Activated CD4-positive, alpha-beta T cell treated with anti-CD3 and anti-CD28 coated beads for 4 hours (primary cell): Measurements from ENCODE around the gene TDRD10.

Source experiments
- DNase-seq, 2 donors: peaks; one replicate each; pipeline ENCODE4 v3.0.0-alpha.2; 2020

The TDRD10 gene

DNA sequence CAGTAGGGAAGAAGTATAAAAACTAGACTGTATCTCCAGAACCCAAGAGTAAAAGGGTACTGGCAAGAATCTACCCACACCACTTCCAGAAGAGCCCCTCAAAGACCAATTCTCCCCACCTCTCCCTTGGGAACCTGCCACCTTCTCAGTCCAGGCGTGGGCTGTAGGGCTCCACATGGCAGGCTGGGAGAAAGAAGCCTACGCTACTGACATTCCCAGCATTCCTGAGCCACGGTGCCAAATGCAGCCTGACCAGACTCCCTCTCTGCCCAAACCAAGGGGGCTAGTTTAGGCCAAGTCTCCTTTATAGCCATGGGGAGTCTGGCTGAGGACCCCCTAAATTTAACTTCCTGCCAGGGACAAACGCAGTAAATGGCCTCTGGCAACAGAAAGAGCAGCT is 54.4 kb downstream of the TDRD10 start:
- DNase-seq = no peak

DNA sequence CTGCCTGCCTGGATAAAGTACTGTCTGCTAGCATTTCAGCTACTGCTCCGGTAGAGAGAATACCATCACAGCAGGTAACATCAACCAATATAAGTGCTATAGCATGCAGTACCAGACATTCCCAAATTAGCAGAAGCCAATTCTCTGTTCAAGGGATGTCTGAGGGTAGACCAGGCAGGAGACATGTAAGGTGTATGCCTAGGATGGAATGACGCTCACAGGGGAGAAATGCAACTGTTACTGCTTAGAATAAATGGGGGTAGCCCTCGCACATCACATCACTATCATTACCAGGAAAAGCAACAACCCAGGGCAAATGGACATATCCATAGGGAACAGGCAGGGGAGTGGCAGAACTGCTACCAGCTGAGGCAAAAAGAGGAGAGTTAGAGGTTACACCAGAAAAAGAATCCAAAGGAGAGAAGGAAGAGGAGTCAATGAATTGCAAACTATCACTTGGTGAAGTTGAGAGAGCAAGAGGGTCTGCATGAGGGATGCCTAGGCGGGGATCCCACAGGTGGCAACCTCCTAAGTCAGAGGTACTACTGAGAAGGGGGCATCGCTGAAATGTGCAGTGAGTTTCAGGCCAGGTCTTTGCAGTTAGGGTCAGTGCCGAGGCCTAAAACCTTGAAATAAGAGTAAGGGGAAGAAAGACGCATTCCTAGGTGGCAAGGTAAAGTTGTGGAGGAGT is 55.4 kb downstream of the TDRD10 start:
- no peak for DNase-seq

DNA sequence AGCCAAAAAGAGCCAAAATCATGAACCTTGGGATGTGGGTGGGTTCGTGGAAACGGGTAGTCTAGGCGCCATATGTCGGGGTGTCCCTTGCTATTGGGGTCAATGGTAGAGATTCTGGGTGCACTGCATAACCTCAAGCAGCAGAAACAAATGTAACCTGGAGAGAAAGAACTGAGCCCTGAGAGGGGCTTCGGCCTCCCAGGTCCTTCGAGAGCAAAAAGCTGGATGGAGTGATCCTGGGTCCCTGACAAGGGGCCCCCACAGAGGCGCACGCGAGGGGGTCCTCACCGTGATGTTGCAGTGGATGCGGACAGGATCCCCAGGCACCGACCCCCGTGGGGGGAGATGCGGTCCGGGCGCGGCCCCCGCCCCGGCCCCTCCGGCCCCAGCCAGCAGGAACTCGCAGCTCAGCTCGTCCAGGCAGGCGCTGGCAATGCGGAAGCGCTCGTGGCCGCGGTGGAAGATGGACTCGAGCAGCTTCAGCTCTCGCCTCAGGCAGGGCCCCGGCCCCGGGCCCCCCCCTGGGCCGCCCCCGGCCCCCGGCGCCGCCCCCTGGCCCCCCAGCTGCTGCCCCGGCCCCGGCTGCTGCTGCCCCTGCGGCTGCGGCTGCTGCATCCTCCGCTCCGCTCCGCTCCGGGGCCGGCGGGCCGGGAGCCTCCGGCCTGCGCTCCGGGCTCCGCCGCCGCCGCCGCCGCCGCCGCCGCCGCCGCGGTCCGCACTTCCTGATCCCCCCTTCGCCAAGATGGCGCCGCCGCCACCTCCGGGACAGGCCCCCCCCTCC is 56.1 kb downstream of the TDRD10 start, which contains the start of gene UBE2Q1:
Gene UBE2Q1 (minus strand): TSS at position 724 of the 781 bp plus-strand sequence. CDS start 109 bp downstream, at position 615.
- peak; percentile 14 to 29 for DNase-seq

DNA sequence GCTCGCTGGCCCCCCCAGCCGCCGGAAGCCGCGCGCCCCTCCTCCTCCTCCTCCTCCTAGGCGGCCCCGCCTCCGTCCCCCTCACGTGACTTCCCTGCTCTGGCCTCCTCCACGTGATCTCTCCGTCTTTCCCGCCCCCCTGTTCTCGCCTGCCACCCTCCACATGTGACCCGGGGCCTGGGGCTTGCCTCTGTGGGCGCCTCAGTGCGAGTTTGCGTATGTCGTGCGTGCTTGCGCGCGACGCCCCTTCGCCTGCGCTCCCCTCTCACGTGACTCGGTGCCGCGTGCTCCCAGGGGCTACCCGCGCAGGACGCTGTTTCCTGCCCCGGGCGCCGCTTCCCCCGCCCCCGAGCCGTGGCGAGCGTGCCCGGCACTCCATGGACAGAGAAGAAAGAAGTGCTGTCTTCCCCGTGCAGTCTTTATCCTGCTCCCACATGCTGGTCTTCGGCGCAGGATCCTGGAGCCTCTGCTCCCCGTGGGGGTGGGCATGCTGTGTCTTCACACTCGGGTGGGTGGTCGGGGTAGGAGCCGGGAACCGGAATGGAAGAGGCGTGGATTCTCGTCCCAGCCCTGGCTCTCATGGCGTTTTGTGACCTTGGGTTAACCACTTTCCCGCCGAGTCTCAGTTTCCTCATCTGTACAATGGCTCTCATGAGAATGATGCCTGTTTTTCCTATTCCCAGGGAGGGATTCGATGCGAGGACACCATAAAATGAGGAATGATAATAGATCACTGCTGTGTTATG is 56.9 kb downstream of the TDRD10 start:
- peak; percentile 99 to 100 for DNase-seq

DNA sequence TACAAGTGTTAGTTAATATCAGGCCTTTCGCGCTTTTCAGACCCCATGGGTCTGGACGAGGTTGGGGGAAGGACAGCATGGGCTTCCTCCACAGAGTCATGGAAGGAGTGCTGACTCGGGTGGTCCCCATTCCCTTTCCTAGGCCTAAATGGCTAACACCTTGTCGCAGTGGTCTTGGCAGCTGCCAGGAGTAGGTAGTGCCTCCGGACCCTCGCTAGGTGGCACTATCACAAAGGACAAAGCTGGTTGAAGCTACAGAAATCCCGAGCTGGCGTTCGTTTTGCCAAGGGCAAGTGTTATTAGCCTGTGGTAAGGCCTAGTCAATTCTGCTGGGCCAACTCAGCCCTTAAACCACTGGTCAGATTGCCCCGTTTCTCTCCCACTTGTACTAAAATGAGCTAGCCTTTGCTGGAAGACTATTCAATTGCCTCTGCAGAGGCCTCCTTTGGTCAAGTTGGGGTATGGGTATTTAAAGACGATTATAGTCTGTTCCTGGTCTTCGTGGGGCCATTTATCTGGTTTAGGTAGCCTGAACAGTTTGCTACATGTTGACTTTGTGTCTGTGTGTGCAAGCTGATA is 57.5 kb downstream of the TDRD10 start:
- peak; percentile 83 to 87 for DNase-seq

DNA sequence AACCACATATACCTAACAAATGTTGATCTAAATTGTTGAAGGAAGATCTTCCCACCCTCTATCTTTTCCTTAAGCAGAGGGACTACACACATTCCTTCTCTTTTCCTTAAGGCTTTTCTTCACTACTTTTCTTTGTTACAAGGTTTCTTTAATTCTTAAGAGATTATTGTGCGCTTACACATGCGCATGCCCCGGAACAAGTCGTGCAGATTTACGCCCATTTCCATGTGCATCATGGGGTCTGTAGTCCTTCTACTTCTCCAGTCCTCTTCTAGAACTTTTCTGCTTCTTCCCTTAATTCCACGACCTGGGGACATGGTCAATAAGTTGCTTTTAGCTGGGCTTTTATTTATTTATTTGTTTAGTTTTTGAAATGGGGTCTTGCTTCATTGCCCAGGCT is 63.9 kb downstream of the TDRD10 start:
- DNase-seq = no peak

DNA sequence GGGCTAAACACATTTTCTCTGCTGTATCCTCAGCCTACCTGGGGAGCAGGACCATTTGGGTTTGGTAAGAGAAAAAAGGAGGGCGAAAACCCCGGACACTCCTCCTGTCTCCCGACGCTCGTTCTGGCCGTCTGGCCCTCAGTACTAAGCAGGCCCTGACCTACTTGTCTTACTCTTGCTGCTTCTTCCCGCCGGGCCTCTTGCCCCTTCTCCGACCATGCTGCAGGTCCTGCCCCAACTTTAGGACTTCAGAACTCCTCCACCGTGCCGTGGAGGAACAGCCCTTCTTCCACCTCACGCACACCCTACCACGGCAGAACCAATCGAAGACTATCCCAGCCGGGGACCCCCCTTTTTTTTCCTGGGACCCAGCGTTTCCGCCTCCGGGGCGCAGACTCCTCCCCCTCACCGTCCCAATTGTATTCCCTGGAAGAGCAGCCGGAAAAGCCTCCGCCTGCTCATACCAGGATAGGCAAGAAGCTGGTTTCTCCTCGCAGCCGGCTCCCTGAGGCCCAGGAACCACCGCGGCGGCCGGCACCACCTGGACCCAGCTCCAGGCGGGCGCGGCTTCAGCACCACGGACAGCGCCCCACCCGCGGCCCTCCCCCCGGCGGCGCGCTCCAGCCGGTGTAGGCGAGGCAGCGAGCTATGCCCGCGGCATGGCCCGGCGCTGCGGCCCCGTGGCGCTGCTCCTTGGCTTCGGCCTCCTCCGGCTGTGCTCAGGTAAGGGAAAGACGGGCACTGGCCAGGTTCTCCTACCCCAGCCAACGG is 65.6 kb downstream of the TDRD10 start, which contains the start of gene CHRNB2:
Gene CHRNB2 (plus strand): TSS at position 393 of the 771 bp plus-strand sequence. CDS start 267 bp downstream, at position 660.
- peak; percentile 55 to 57 for DNase-seq

DNA sequence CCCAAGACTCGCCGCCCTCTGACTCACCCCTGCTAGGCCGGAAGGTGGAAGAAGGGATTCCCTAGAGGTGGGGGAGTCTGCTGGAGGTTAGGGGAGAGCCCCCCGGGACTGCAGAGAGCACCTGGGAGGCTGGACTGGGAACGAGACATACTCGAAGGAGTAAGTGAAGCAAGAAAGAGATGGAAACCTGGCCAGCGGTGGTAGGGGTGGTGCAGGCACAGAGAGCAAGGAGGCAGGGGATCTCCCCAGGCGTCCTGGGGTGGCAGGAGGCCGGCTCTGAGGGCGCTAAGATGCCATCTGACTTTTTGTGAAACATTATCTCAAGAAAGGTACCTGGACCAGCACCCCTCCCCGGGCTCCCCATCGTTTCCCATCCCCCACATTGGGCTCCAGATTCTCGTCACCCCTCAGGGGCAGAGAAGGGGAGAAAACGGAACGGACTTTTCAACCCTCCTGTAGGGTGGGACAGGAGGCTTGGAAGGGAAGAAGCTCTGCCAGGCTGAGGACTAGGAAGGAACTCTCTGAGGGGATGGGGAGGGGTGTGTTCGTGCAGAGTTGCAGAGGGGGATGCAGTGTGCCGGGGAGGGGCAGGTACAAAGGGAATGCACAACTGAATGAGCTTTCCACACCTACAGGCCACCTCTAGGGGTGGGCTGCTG is 66.3 kb downstream of the TDRD10 start:
- no peak for DNase-seq

DNA sequence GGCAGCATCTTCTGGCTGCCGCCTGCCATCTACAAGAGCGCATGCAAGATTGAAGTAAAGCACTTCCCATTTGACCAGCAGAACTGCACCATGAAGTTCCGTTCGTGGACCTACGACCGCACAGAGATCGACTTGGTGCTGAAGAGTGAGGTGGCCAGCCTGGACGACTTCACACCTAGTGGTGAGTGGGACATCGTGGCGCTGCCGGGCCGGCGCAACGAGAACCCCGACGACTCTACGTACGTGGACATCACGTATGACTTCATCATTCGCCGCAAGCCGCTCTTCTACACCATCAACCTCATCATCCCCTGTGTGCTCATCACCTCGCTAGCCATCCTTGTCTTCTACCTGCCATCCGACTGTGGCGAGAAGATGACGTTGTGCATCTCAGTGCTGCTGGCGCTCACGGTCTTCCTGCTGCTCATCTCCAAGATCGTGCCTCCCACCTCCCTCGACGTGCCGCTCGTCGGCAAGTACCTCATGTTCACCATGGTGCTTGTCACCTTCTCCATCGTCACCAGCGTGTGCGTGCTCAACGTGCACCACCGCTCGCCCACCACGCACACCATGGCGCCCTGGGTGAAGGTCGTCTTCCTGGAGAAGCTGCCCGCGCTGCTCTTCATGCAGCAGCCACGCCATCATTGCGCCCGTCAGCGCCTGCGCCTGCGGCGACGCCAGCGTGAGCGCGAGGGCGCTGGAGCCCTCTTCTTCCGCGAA is 69.4 kb downstream of the TDRD10 start:
- no peak for DNase-seq

DNA sequence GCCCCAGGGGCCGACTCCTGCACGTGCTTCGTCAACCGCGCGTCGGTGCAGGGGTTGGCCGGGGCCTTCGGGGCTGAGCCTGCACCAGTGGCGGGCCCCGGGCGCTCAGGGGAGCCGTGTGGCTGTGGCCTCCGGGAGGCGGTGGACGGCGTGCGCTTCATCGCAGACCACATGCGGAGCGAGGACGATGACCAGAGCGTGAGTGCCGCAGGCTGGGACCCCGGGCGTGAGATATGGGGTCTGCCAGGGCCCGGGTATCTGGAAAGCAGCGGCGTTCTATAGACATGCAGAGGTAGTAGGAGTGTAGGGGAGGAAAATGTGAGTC is 69.9 kb downstream of the TDRD10 start:
- no peak for DNase-seq

DNA sequence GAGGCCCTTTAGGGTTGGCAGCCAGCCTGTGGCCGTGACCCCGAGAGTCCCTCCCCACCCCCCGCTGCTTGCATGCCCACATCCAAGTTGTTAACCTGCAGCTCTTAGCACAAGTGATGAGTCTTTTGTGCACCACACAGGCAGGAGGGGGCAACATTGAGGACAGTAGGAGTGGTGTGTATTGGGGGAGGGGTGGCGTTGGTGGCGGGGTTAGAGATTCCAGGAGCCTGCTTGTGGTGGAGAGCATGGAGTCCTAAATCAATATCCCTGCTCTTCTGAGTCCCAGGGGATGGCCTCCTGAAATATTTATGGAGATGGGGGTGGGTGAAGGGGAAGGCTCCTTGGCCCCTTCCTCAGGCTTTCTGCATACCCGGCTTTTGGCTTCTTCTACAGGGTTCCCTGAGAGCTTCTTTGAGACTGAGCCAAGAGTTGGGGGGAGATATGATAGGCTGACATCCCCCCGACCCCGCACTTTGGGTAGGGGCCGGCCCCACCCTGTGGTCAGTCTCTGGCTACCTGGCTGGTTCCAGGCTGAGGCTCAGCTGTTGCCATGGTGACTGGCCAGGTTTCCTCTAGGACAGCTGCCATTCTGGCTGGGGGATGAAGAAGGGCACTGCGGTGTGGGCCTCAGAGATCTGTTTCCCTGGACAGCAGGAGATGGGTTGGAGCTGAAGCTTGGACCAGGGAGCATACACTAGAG is 70.6 kb downstream of the TDRD10 start:
- no peak for DNase-seq

DNA sequence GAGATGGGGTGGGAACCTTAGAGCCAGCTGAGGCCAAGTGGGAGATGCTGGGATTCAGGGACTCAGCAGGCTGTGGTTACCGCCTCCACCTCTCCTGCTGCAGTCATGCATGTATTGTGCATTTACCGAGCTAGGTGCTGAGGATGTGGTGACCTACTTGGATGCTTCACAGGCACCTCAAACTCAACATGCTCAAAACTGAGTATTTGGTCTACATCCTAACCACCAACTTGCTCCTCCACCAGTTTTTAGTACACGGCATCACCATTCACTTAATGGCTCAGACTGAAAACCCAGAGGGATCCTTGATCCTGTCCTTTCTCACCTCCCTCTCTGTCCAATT is 71.1 kb downstream of the TDRD10 start:
- DNase-seq = no peak

DNA sequence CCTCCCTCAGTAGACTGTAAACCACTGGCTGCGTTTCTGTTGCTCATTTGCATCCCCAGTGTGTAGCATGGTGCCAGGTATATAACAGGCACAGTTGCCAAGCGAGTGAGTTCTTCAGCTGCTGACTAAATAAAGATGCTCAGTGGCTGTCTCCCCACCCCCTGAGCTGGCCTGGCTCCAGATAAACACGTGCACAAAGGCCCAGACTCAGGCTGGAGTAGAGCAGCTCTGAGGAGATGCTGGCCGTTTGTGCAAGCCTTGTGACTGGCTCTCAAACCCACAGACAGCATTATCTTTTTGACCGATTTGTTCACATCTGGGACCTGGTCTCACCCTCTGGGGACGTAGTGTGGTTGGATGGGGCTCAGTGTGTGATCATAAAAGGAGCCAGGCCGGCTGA is 72.7 kb downstream of the TDRD10 start:
- DNase-seq = no peak

DNA sequence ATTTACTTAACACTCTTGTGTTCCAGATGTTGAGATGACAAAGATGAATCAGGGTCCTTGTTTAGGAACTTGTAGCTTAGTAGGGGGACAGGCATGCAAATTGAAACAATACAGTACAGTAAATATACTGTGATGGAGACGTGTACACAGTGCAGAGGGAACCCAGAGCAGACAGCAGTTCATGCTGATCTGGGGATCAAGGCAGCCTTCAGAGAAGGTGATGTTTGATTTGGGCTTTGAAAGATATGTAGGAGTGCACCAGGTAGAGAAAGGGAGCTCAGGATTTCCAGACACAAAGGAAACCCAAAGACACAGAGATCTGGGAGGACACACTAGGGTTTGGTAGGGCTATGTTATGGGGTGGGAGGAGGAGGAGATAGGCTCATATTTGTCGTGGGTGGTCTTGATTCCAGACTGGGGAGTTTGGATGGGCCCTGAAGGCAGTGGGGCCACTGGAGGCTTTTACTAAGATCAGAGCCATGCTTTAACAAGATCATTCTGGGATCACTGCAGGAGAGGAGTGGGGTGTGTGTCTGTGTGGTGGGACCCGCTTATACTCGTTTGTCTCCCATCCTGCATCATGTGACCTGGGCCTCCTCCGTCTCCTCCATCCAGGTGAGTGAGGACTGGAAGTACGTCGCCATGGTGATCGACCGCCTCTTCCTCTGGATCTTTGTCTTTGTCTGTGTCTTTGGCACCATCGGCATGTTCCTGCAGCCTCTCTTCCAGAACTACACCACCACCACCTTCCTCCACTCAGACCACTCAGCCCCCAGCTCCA is 73.3 kb downstream of the TDRD10 start:
- DNase-seq = no peak

DNA sequence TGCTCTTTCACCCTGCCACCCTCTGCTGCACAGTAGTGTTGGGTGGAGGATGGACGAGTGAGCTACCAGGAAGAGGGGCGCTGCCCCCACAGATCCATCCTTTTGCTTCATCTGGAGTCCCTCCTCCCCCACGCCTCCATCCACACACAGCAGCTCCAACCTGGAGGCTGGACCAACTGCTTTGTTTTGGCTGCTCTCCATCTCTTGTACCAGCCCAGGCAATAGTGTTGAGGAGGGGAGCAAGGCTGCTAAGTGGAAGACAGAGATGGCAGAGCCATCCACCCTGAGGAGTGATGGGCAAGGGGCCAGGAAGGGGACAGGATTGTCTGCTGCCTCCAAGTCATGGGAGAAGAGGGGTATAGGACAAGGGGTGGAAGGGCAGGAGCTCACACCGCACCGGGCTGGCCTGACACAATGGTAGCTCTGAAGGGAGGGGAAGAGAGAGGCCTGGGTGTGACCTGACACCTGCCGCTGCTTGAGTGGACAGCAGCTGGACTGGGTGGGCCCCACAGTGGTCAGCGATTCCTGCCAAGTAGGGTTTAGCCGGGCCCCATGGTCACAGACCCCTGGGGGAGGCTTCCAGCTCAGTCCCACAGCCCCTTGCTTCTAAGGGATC is 74.0 kb downstream of the TDRD10 start:
- DNase-seq = no peak

DNA sequence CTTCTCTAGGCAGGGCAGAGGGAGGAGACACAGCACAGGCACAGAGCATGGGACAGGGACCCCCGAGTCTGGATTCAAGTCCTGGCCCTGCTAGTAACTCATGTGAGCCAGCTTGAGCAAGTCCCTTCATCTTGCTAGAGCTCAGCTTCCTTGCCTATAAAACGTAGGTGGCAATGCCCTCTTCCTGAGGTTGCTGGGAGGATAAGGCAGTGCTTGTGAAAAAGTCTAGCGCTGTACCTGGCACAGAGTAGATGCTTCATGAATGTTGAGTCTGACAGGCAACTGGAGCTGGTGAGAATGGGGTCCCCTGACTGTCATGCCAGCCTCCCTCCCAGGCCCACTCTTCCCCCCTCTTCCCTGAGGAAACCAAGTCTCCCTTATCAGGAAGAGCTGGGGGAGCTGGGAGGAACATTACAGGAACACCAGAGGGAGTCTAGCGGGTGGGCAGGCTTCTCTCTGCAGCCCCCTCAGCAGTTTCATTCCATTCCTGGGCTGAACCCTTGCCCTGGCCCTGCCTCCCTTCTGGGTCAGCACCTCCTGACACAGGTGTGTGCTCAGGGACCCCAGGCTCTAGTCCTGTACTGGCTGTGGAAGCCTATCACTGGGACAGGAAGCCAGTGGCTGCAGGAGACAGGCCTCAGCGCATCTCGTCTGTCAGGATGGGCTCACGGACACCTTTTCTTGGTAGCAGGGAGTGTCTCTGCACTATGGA is 75.5 kb downstream of the TDRD10 start:
- no peak for DNase-seq

DNA sequence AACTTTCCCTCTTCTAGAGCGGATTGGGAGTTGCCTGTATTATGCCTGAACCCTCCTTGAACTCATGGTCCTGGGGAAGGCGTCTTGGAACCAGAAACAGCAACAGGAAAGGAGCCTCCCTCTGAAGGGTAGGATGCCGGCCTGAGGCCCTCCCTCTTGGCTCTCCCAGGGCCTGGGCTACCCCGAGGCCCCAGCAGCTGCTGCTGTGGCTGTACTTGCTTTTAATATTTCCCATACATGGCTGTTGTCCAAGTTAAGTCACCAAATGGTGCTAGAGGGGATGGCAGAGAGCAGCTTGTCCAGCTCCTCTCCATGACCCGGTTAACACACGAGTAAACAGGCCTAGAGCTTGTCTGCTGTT is 76.0 kb downstream of the TDRD10 start:
- DNase-seq = no peak

DNA sequence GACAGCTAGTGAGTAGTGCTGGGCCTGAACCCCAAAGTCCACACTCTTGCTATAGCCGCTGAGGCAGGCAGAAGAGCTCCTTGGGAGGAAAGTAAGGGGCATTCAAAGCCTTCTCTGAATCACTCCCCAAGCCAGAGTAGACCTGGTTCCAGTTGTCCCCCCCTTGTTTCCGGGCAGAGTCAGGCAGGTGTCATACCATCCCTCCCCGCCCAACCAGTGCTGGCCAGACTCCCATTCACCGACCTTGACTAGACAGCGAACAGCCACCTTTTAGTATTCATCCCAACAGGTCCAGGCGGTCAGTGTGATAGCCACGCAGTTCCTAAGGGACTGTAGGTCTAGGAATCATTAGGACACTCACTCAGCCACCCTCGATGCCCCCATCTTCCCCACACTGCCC is 77.4 kb downstream of the TDRD10 start:
- no peak for DNase-seq

DNA sequence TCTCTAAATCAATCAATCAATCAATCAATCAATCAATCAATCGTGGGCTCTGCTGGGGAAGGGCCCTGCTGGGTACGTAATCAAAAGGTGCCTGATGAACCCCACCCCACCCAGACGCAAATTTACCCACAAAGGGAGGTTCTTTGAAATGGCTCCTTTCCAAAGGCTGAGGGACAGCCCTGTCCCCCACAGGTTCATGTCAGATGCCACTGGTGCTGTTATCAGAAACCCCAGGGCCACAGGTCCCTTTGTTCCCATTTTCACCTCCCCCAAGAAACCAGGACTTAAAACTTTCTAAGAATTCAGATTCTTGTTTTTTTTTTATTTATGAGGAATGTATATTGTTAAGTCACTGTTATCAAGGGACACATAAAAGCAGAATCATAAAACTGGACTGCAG is 79.7 kb downstream of the TDRD10 start:
- DNase-seq = no peak
